Renal cortex interstitium (tissue), 11 donors: ENCODE data around the gene LBR. TPM values are rescaled to one million over a fixed set of nuclear protein-coding genes. Genes with fewer than 3 reads are reported as not detected.

Source experiments
- DNase-seq, 11 donors: peaks; one replicate each; pipeline ENCODE4 v3.0.0-alpha.2; 2013; ENCODE audit warnings: low read depth in 9 of 11, low spot score in 4 of 11; ENCODE audit errors: extremely low read depth in 1 of 11
- polyA plus RNA-seq, 3 donors: library from polyadenylated mRNA; unstranded; fragments of 120-200 nt; gene quantifications; one replicate each; pipeline ENCODE4 v1.2.1, GENCODE V29; 2013; ENCODE audit not compliant: insufficient read length in 3 of 3

LBR gene
- polyA plus RNA-seq, 3 donors: 80.2 to 97.5 (median 94.6) TPM

- no peak for DNase-seq
These were observed 3.4 kb upstream of the LBR start for GRCh38 chr1:225431081-225431863.

GRCh38 chr1:225430301-225430700, 2.5 kb upstream of the LBR start:
- no peak for DNase-seq

DNA sequence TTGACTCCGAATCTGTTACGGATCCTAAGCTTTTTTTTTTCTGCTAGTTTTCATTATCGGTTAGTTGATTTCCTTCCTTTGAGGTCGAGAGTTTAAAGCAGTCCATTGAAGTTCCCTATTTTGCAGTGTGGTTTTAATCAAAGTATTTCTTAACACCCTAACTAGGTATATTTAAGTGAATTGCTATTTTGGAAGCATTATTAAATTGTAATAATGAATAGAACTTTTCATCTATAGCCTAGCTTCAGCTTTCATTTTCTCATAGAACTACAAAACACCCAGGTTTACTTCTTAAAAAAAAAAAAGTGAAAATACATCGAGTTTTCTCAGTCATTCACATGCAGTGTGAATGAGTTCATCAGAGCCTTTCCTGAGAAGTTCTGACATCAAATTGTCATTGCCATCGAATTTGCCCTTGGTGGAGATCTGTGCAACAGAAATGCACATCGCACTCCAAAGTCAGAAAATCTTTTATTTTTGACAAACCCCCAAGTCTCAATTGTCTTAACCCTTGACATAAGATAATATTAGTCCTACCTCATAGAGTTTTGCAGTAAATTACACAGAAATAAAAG, 1.1 kb upstream of the LBR start:
- DNase-seq: no peak

- peak; percentile 80 to 93 (median 86) for DNase-seq
These were observed 436 bp upstream of the LBR start for GRCh38 chr1:225428068-225428880.

DNA sequence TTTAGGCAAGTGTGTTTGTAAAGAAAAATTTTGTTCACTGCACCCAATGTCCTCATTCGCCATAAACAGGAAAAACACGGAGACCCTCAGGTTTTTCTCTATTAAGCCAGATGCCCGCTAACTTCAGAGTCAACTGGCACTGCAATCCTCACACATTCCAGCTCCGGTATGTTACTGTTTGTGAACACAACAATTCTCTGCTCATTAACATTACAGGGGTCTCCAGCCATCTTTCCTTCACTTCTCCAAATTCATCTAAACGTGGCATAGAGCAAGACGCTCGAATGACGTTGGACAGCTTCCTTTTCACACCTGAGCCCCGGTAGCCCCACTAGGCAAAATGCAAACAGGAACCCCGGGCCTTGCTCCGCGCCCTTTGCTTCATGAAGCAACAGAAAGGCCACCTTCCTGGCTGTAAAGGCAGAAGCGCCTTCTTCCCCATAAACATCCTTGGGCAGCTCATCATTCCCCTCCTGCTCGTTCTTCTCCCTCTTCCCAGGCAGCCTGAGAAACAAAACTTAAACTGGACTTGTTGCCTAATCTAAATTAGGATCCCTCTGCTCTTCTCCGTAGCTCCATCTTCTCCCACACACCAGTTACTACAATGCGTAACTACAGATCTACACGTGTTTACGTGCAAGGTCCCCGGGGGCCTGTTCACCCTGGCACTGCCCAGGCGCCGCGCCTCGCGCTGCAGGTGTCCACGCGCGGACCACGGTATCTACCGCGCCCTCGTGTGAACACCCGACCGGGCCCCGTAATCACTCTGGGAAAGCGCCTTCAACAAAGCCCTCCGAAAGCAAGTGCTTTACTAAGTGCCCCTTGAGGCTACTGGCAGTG, 1.2 kb downstream of the LBR start:
- DNase-seq: no peak

DNA sequence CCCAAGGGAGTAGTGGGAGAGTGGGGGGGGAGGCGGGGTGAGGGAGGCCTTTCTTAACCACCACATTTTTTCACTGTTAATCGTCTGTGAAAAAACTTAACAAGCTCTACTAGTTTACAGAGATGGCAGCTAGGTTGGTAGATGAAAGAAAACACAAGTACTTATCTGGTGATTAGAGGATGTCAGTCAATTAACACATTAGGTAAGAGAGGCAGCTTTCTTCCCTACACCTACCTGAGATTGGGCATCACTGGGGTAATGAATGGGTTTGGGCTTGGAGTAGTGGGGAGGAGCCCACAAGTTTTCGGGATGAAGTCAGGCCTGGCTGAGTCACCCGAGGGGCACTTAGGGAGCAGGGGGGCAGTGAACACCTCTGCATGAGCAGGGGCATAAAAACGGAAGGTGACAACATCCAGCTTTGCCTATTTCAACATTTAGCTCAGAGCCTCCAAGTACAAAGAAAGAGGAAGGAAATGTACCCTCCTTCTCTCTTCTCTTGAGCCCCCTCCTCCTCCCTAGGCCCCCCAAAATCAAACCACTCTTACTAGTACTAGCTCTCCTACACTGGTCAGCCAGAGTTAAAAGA, 2.5 kb downstream of the LBR start:
- DNase-seq: no peak

GRCh38 chr1:225424562-225425200, 3.2 kb downstream of the LBR start:
- DNase-seq: no peak

DNA sequence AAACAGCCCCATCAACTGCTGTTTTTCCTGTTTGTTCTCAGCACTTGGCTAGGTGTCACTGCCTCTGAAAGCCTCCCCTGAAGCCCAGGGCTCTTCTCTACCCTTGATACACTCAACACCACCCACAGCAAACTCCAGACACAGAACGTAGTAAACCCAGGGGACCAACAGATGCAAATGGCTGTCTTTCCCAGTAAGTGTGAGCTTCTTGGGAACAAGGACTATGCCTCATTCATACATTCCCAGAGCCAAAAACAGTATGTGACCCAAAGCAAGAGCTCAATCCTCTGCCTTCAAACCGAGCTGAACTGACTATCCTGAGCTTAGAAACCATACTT, 4.4 kb downstream of the LBR start:
- DNase-seq: no peak

DNA sequence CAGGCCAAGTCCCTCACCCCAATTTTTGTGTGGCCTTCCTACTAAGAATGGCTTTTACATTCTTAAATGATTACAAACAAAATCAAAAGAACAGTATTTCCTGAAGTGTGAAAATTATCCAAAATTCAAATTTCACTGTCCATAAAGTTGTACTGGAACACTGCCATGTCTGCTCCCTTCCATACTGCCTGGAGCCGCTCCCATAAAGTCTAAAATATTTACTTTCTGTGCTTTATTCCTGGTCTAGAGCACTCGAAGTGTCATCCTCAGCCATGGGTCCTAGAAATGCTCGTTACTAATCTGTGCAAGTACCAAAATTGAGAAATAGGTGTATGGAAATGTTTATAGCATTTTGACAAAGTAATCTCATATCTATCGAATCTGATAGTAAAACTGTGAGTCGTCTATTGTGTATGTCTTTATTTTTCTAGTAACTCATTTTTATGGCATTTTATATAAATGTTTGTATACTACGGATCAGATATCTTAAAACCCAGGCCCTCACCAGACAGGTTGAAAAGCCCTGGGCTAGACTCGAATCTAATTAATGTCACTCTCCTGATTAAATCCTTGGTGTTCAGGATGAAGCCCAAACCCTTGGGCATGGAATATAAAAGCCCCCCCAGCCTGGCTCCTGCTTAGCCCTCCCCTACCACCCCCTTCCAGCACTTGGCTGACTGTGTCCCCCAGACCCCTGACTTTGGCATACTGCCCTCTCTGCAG, 4.9 kb downstream of the LBR start:
- DNase-seq: no peak

GRCh38 chr1:225422031-225422605, 5.7 kb downstream of the LBR start:
- no peak for DNase-seq

DNA sequence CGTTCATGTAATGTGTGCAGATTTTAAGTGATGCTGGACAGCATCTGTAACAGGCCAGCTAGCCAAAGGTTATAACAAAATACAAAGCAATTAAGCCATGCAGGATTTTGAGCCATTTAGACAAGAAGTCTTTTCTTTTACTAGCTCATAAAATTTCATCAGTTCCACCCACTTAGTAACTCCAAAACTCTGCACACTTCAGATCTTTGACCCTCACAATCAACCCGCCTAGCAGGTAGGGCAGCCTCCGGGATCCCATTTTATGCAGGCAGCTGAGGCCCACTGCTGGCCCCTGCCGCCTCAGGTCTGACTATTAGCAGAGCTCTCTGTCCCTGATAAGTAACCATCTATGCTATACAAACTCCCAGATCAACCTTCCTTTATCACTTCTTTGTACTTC, 9.2 kb downstream of the LBR start:
- no peak for DNase-seq

GRCh38 chr1:225418059-225418458, 9.8 kb downstream of the LBR start:
- DNase-seq: no peak

GRCh38 chr1:225415967-225416745, 11.7 kb downstream of the LBR start:
- DNase-seq: no peak

DNA sequence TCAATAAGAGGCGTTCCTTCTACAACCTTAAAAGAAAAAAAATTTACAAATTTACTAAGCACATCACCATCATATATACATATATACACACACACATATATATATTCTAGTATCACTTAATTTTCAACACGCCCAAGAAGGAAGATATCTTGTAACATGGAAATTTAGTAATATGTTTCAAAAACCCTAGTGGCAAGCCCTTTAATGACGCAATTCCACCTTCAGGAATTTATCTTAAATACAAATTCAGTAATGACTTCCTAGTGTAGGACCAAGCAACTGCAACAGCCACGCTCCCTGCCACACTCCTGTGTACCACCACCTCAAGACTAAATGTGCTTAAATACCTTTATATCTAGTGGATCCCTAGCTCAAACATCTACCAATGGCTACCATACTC, 12.5 kb downstream of the LBR start:
- no peak for DNase-seq

- no peak for DNase-seq
These were observed 14.0 kb downstream of the LBR start for GRCh38 chr1:225413708-225414375.

DNA sequence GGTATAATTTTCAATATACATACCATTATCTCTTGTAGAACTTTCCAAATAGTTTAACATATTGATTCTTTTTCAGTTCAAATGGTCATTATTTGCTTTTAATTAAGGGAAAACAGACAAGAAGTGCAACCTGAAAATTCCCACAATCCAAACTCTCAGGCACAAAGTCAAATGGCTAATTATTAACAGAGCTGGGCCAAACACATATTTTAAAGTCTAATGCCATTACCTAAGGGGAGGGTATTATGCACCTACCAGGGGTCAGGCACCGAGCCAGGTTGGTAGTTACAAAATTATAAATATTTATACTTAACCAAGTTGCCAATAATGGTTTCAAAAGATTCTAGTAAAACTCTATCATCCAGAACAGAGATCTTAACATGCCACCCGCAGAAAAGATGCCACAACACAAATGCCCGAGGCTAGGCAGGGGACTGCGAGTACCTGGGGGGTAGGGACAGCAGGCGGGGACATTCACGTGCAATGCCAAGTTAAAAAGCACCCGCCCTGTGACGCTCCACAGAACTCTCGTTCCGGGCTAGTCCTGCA, 15.0 kb downstream of the LBR start:
- DNase-seq: peak in 7 of 11 donors; percentile 27 to 72 (median 43)
